Natural killer cell (primary cell): ENCODE data around the gene DGKB. TPM values are rescaled to one million over a fixed set of nuclear protein-coding genes. Genes with fewer than 3 reads are reported as not detected.

Source experiments
- ATAC-seq, 3 donors: fragments of 150-1000 bp in 2 of 3; fragments of 200-7000 bp in 1 of 3; cut with Tn5 transposase; 1 replicate in 1 of 3; 2 replicates in 2 of 3; pipeline ENCODE4 v1.10.0; 2021; ENCODE audit warnings: mild to moderate bottlenecking in 2 of 3, moderate library complexity in 2 of 3
- DNase-seq, 2 donors: peaks; one replicate each; pipeline versions ENCODE4 v3.0.0 to v3.0.0-alpha.2; 2013 to 2021; ENCODE audit warnings: mixed read lengths in 1 of 2
- H3K27ac ChIP-seq: one replicate; pipeline ENCODE4 v1.5.1; 2013; ENCODE audit warnings: mild to moderate bottlenecking, low read length
- H3K27me3 ChIP-seq: one replicate; pipeline ENCODE4 v1.6.1; 2013; ENCODE audit warnings: low read length; ENCODE audit not compliant: control insufficient read depth, insufficient read depth
- H3K36me3 ChIP-seq: one replicate; pipeline ENCODE4 v1.6.1; 2013; ENCODE audit warnings: low read length; ENCODE audit not compliant: control insufficient read depth, insufficient read depth
- H3K4me1 ChIP-seq: one replicate; pipeline ENCODE4 v1.6.1; 2013; ENCODE audit warnings: low read length; ENCODE audit not compliant: control insufficient read depth, insufficient read depth
- H3K4me3 ChIP-seq: one replicate; pipeline ENCODE4 v1.5.1; 2013; ENCODE audit warnings: low read length
- H3K9me3 ChIP-seq: one replicate; pipeline ENCODE4 v1.6.1; 2013; ENCODE audit warnings: low read length; ENCODE audit not compliant: control insufficient read depth, insufficient read depth
- H3K27ac Mint-ChIP-seq, 2 donors: one replicate each; pipeline ENCODE4 v1.8.0; 2022; ENCODE audit warnings: mild to moderate bottlenecking in 2 of 2, mixed read lengths in 2 of 2, moderate library complexity in 1 of 2
- H3K27me3 Mint-ChIP-seq, 2 donors: one replicate each; pipeline ENCODE4 v1.8.0; 2022; ENCODE audit warnings: low read depth in 2 of 2, mixed read lengths in 2 of 2
- H3K36me3 Mint-ChIP-seq: one replicate; pipeline ENCODE4 v1.8.0; 2022; ENCODE audit warnings: mixed read lengths
- H3K4me1 Mint-ChIP-seq, 2 donors: one replicate each; pipeline ENCODE4 v1.8.0; 2022; ENCODE audit warnings: mixed read lengths in 2 of 2
- H3K4me3 Mint-ChIP-seq: one replicate; pipeline ENCODE4 v1.8.0; 2022; ENCODE audit warnings: mild to moderate bottlenecking, moderate library complexity, mixed read lengths
- H3K9me3 Mint-ChIP-seq, 2 donors: one replicate each; pipeline ENCODE4 v1.8.0; 2022; ENCODE audit warnings: mixed read lengths in 2 of 2
- WGBS: methylation state at CpG from one replicate; pipeline ENCODE4 v1.1.7; 2013; ENCODE audit warnings: missing lambda C conversion rate; ENCODE audit not compliant: insufficient coverage; 5-methylcytosine and 5-hydroxymethylcytosine counted together
- intact Hi-C: fragments of 100-400 bp; cut with micrococcal nuclease; formaldehyde crosslinking; loops from one replicate; pipeline ENCODE4 v1.14.2; 2022
- total RNA-seq, 4 donors: library from RNA; stranded (reverse); fragments of 120-200 nt in 1 of 4; gene quantifications; one replicate each; pipeline versions ENCODE4 v1.2.3 to v1.2.4, GENCODE V29; 2013 to 2022
- TF ChIP-seq, protein P1 (sequence below): fragments of 200-600 bp; IDR thresholded peaks from one replicate; pipeline ENCODE4 v1.8.0; 2022; ENCODE audit warnings: antibody characterized with exemption

DGKB gene
- total RNA-seq, 3 donors from 2014 or later (not counting 1 experiment from before 2014, with no cell fraction given), result not detected

DNA sequence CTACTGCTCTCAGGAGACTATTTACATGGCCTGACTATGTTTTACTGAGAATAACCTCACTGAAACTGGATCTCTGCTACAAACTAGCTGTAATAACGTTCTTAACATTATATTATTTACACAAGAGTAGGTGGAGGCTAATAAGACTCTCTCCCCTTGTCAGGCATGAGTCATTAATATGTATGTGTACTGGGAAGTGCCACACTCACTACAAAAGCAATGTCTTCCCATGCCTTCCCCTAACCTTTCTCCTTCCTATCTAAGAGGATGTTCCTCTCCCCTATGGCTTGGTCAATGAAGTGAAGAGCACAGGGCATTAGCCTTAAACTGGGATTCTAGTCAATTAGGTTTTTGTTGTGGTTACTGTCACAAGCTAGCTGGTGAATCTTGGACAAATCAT, 147.9 kb downstream of the DGKB start:
- Mint-ChIP-seq H3K36me3 (no peaks in the 10 kb centered on the region), H3K27ac (no peak overlapping the region), H3K27me3 (no peaks in the 10 kb centered on the region), H3K9me3 (peaks cover 14 to 18% of the 10 kb centered on the region in 2 donors), H3K4me3 (no peak overlapping the region), H3K4me1 (no peaks in the 10 kb centered on the region)
- TF ChIP-seq, protein P1, sequence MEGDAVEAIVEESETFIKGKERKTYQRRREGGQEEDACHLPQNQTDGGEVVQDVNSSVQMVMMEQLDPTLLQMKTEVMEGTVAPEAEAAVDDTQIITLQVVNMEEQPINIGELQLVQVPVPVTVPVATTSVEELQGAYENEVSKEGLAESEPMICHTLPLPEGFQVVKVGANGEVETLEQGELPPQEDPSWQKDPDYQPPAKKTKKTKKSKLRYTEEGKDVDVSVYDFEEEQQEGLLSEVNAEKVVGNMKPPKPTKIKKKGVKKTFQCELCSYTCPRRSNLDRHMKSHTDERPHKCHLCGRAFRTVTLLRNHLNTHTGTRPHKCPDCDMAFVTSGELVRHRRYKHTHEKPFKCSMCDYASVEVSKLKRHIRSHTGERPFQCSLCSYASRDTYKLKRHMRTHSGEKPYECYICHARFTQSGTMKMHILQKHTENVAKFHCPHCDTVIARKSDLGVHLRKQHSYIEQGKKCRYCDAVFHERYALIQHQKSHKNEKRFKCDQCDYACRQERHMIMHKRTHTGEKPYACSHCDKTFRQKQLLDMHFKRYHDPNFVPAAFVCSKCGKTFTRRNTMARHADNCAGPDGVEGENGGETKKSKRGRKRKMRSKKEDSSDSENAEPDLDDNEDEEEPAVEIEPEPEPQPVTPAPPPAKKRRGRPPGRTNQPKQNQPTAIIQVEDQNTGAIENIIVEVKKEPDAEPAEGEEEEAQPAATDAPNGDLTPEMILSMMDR, result no peak
- no peak overlapping the region for H3K4me3 ChIP-seq
- H3K9me3 ChIP-seq, result no peaks in the 10 kb centered on the region
- H3K36me3 ChIP-seq, result no peaks in the 10 kb centered on the region
- ATAC-seq, result no peak
- no peaks in the 10 kb centered on the region for H3K27me3 ChIP-seq
- H3K27ac ChIP-seq, result no peak overlapping the region
- H3K4me1 ChIP-seq, result no peaks in the 10 kb centered on the region
- no CpG with 5 or more reads among the region's 1 CpG for WGBS
- intact Hi-C loops, result no loop called here
- no peak for DNase-seq

DNA sequence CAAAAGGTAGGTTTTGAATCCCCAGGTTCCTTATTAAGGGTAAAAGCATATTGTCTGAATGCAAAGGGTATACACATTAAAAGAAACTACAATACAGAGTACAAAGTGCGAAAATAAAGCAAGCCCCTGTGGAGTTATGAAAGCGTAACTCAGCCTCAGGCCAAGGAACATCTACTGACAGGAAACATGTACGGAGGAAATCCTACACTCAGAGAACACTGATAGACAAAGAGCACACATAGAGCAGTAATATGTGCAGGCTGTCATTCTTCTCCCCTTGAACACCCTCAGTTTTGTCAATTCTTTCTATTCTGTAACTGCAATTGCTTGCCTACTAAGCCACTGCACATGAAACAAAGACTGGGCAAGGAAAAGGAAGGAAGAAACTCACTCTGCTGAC, 150.2 kb downstream of the DGKB start:
- ATAC-seq, result no peak
- Mint-ChIP-seq H3K27me3 (no peaks in the 10 kb centered on the region), H3K9me3 (peaks cover 13 to 20% of the 10 kb centered on the region in 2 donors), H3K36me3 (no peaks in the 10 kb centered on the region), H3K4me1 (no peaks in the 10 kb centered on the region), H3K27ac (no peak overlapping the region), H3K4me3 (no peak overlapping the region)
- intact Hi-C loops, result no loop called here
- Histone ChIP-seq H3K9me3 (no peaks in the 10 kb centered on the region), H3K27ac (no peak overlapping the region), H3K4me1 (no peaks in the 10 kb centered on the region), H3K4me3 (no peak overlapping the region), H3K27me3 (no peaks in the 10 kb centered on the region), H3K36me3 (no peaks in the 10 kb centered on the region)
- TF ChIP-seq, protein P1, result no peak
- no peak for DNase-seq
- 85% methylated on average over 3 of the region's 3 CpGs for WGBS

DNA sequence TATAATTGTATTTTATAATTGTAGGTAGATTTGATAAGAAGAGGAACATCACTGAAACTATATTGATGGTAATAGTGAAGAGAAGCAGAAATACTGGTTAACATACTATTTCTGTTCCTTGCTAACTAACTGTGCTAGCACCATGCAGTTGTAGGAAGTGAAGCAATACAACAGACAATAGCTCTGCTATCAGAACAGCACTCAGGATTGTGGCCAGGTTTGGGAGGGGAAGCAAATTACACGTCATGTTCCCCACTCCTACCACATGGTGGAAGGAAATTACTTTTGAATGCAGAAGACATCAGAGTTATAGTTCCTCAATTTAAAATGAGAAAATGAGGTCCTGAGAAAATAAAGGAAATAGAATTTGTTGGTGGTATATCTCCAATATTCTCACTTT, 151.1 kb downstream of the DGKB start:
- Mint-ChIP-seq H3K4me1 (no peaks in the 10 kb centered on the region), H3K27me3 (no peaks in the 10 kb centered on the region), H3K27ac (no peak overlapping the region), H3K36me3 (no peaks in the 10 kb centered on the region), H3K4me3 (no peak overlapping the region), H3K9me3 (peaks cover 13 to 20% of the 10 kb centered on the region in 2 donors)
- H3K9me3 ChIP-seq, result no peaks in the 10 kb centered on the region
- no peaks in the 10 kb centered on the region for H3K36me3 ChIP-seq
- no peaks in the 10 kb centered on the region for H3K4me1 ChIP-seq
- intact Hi-C loops, result no loop called here
- DNase-seq, result no peak
- TF ChIP-seq, protein P1, result no peak
- H3K27ac ChIP-seq, result no peak overlapping the region
- WGBS, result no CpG with 5 or more reads among the region's 1 CpG
- no peak overlapping the region for H3K4me3 ChIP-seq
- ATAC-seq, result no peak
- H3K27me3 ChIP-seq, result no peaks in the 10 kb centered on the region

DNA sequence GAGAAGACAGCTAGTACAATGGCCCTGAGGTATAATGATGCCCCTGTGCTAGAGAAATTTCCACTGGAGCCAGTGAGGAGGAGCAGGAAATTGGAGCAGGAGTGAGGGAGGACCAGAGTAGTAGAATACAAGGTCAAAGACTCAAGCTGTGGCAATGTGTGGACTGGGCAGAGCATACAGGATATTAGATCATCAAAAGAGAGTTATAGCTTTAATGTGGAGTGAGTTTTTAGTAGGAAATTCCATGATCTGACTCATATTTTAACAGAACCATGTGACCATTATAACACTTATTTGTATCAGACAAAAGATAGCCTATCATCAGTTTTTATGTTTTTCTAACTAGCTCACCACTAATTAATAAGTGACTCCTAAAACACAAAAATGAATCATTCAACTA, 154.1 kb downstream of the DGKB start:
- intact Hi-C loops, result no loop called here
- Mint-ChIP-seq H3K27me3 (no peaks in the 10 kb centered on the region), H3K4me3 (no peak overlapping the region)

More for the DNA sequence above, 154.1 kb downstream of the DGKB start:
- TF ChIP-seq, protein P1, result no peak
- peaks cover 12 to 17% of the 10 kb centered on the region in 2 donors for H3K9me3 Mint-ChIP-seq
- H3K36me3 Mint-ChIP-seq, result no peaks in the 10 kb centered on the region
- H3K27ac Mint-ChIP-seq, result no peak overlapping the region
- Histone ChIP-seq H3K27ac (no peak overlapping the region), H3K9me3 (peaks cover 4% of the 10 kb centered on the region), H3K4me1 (no peaks in the 10 kb centered on the region), H3K27me3 (no peaks in the 10 kb centered on the region), H3K4me3 (no peak overlapping the region), H3K36me3 (no peaks in the 10 kb centered on the region)
- no peak for DNase-seq
- no peaks in the 10 kb centered on the region for H3K4me1 Mint-ChIP-seq
- no peak for ATAC-seq
